ENCODE measurements around the gene SUPT6H. TPM values are rescaled to one million over a fixed set of nuclear protein-coding genes. Genes with fewer than 3 reads are reported as not detected.

Gene SUPT6H
- total and polyA plus RNA-seq, 9 of the 15 experiments (the other 6 are each of a cell fraction or from before 2014, with no cell fraction given): 1.7 to 77.7 (median 49.2) TPM

GRCh38 chr17:28743243-28744103, 81.5 kb downstream of the SUPT6H start, which contains the start of gene TRAF4 (continued):
- TF ChIP-seq GMEB1 (CRISPR knock-in tag; IDR thresholded peaks at IDR 0.05) (0 out of 2 replicates have a peak, but pooled peaks have one; percentile 19), PML (IDR thresholded peaks at IDR 0.05; ENCODE audit: low read length) (peak; percentile 42; the same call in 1 of the 2 replicates), THAP7 (CRISPR knock-in tag; IDR thresholded peaks at IDR 0.05) (peak; percentile 88; the same call in 1 of the 2 replicates), KDM1A (IDR thresholded peaks at IDR 0.05) (peak in 1 of 2 experiments; percentile 16; a peak in 1 of 4 replicates), E2F3 (CRISPR knock-in tag; IDR thresholded peaks at IDR 0.05) (peak; percentile 71; the same call in 1 of the 2 replicates), ZNF589 (CRISPR knock-in tag; IDR thresholded peaks at IDR 0.05; ENCODE audit: low read depth) (peak; percentile 39; the same call in 1 of the 2 replicates), EP300 (IDR thresholded peaks at IDR 0.05; ENCODE audit: low read length) (peak; percentile 17; the same call in 1 of the 2 replicates), JUN (IDR thresholded peaks at IDR 0.05; ENCODE audit: borderline replicate concordance, low read depth, low read length) (peak; percentile 46; the same call in 1 of the 2 replicates), JUN (CRISPR knock-in tag; IDR thresholded peaks at IDR 0.05; ENCODE audit: borderline replicate concordance) (no peak), ATF7 (IDR thresholded peaks at IDR 0.05) (peak; percentile 30; the same call in 1 of the 2 replicates), SP1 (CRISPR knock-in tag; IDR thresholded peaks at IDR 0.05) (peak; percentile 55; the same call in 1 of the 2 replicates), ZNF586 (CRISPR knock-in tag; conservative IDR thresholded peaks at IDR 0.05) (no peak), FUS (optimal IDR thresholded peaks at IDR 0.05; ENCODE audit: low read depth, low read length) (no peak), HMG20B (CRISPR knock-in tag; IDR thresholded peaks at IDR 0.05) (peak; percentile 71; the same call in 1 of the 2 replicates), NCOA1 (IDR thresholded peaks at IDR 0.05; ENCODE audit: low read depth) (peak; percentile 29; the same call in 1 of the 2 replicates), DPF2 (IDR thresholded peaks at IDR 0.05) (peak; percentile 73; the same call in 1 of the 2 replicates), SMARCA5 (IDR thresholded peaks at IDR 0.05) (no peak), ZNF121 (CRISPR knock-in tag; conservative IDR thresholded peaks at IDR 0.05) (no peak), ZFP30 (CRISPR knock-in tag; IDR thresholded peaks at IDR 0.05; ENCODE audit: borderline replicate concordance) (no peak), ARID1B (IDR thresholded peaks at IDR 0.05) (peak; percentile 50; the same call in 1 of the 2 replicates), GTF2F1 (IDR thresholded peaks at IDR 0.05; ENCODE audit: low read depth, low read length) (peak; percentile 34; the same call in 1 of the 2 replicates), ZNF280B (CRISPR knock-in tag; IDR thresholded peaks at IDR 0.05) (no peak)

Measured in K562 (cell line).